Measurements from ENCODE around the gene STXBP5.

- no peak for TF ChIP-seq ZNF629 (tag by site-specific recombination; IDR thresholded peaks at IDR 0.05)
- no peak for TF ChIP-seq CTCF (tag by site-specific recombination; IDR thresholded peaks at IDR 0.05)
Observed at GRCh38 chr6:147209762-147210449, 5.7 kb downstream of the STXBP5 start.

Measured in HEK293 (cell line).